NCI-H345 (cell line): ENCODE results near the gene AGAP1.
"Not testable (repeated sequence)": the region's sequence is repeated elsewhere in the genome, so short reads cannot be mapped to it uniquely, and the experiment has no call there.

ENCODE experiments used
- DNase-seq: peaks from one replicate; lab custom pipeline; 2025; lab: John Stamatoyannopoulos, UW

Gene AGAP1

DNA sequence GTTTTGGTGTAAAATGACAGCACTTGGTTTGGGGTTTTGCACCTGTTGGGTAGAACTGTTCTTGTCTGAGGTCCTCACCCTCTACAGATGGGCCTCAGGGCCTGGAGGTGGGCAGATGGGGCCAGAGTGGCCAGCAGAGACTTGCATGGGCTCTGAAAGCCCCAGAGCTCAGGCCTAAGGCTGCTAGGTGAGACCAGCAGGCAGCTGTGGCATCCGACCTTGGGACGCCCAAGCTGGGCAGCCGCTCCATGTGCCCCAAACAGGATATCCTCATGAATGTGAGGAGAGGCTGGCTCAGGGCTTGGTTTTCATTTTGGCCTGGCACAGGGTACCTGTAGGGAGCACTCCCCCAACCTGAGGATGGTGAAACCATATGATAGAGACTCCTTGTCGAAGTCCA is 636.1 kb downstream of the AGAP1 start:
- DNase-seq = no peak

DNA sequence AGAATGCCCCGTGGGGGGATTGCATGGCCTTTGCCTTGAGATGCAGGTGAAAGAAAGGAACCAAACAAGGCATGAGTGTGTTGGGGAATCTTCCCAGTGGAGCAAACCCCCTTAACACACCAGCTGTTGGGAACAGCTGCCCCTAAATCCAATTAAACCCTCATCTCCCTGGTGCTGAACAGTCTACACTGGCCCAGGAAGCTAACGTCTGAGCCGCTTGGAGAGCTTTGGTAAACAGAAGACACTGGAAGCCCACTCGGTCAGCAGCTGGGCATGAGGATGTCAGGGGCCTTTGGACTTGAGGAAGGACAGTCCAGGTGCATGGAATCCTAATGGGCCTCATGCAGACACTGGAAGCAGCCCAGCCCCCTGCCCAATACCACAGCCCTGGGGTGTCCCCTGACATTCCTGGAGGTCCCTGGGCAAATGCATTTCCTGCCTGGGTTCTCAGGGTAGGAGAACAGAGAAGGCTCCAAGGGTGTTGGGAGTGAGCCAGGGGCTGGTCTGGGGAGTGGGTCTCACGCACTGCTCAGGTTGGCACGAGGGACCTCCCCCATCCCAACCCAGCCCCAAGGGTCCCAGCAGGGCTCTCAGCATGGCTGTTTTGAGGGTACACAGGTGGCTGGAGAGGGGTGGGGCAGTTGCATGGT is 636.6 kb downstream of the AGAP1 start:
- DNase-seq = no peak

DNA sequence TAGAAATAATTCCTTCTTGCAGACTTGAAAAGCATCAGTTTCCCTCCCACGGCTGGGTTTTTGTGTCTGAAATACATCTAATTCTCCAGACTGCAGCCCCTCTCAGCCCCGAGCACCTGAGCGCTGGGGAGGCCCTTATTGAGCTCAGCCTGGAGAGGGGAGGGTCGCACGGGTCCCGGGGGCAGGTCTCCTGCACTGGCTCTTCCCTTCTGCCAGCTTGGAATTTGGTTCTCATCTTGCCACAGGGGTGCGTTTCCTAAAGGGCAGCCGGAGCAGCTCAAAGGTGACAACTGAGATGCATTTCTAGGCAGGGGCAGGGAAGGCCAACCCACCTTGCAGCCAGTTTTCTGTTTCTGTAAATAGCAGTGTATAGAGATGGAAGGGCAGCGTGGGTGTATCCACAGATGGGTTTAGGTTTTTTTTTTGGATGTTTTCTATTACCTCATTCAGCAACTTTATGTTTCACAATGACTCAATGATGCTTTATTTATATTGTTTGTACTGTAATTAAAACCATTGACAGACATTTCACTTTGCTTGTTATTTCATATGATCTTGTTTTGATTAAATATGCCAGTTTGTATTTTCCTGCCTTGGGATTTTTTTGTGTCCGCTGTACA is 637.3 kb downstream of the AGAP1 start:
- DNase-seq = no peak

DNA sequence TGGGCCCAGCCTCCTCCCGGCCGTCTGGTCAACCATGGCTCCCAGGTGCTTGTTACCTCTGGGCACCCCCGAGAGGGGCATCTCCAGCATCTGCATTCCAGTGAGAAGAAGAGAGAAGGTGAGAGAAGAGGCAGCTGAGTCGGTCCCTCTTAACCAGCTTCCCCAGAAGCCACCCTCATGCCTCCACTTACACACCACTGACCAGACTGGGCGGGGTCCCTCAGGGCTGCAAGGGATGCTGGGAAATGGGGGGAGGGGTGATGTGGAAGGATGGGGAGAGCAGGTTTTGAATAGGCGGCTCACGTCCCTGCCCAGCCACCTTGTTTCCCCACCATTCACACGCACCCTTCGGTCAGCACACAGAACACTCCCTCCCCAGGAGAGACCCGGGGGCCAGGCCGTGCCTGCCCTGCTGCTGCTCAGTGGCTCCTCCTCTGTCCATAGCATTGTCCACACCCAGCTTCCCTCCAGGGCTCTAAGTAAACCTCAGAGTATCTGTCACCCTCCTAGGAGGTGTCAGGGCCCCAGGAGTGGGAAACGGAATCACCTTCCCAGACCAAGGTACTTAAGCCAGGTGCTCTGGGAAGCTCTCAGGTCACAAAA is 639.7 kb downstream of the AGAP1 start:
- no peak for DNase-seq

DNA sequence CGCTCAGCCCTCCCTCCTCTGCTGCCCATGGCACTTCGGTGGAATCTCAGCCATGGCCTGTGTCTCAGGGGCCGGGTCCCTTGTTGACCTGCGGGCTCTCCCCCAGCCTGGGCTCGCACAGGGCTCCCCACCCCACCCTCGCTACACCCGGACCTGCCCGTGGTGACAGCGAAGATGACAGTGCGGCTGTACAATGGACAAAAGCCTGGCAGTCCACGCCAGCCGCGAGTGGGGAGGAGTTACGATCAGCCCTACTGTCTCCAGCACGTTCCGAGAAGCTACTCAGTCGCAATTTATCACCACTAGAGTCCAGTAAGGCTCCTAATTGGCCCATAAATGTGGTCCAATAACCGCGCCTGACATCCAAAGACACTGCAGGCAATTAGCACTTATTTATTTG is 642.7 kb downstream of the AGAP1 start:
- DNase-seq = no peak

DNA sequence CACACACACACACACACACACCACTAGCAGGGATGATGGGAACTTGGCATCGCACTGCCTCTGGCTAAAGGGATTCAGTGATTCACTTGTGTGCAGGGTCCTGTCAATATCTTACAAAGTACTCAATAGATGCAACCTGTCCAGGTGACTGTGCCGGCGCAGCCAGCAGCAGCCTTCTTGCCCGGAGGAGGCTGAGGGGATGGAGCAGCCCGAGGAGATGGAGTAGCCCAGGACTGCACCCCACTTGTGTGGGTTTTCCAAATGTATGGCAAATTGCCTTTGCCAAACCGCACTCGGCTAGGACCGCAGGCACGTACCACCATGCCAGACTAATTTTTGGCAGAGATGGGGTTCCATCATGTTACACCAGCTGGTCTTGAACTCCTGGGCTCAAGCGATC is 643.2 kb downstream of the AGAP1 start:
- DNase-seq = no peak

DNA sequence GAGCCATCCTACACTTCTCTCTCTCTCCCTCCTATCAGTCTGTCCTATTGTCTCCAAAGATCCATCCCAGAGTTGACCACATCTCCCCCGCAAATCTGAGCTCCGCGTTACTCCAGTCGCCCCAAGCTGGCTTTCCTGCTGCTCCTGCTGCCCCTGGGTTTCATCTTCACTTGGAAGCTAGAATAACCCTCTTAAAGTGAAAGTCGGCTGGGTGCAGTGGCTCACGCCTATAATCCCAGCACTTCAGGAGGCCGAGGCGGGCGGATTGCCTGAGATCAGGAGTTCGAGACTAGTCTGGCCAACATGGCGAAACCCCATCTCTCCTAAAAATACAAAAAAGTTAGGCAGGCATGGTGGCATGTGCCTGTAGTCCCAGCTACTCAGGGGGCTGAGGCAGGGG is 647.8 kb downstream of the AGAP1 start:
- DNase-seq = not testable (repeated sequence)

DNA sequence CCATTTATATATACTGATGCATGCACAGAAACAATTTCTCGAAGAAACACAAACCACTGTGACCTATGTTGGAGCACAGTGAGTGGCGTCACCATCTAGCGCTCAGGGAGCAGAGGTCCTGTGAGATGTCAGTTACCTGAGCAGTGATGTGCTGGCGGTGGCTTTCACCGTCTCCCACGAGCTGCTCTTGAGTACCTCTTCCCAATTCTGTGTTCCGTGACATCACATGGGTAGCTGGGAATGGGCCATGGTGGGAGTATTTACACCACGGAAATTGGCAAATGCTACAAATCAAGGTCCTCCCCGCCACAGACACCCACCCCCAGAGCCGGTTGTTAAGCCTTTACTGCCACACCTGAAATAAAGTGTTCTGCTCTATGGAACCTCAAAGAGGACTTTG is 650.0 kb downstream of the AGAP1 start:
- DNase-seq = no peak

DNA sequence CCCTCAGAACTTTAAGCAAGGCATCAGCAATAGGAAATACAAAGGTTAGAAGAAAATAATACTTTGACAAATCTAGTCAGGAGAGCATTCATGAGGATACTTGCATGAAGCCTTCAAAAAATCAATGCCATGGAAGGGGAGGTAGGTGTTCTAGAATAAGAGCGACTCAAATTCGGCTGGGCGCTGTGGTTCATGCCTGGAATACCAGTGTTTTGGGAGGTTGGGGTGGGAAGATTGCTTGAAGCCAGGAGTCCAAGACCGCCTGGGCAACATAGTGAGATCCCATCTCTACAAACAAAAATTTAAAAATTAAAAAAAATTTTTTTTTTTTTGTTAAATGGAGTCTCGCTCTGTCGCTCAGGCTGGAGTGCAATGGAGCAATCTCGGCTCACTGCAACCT is 652.6 kb downstream of the AGAP1 start:
- DNase-seq = no peak

DNA sequence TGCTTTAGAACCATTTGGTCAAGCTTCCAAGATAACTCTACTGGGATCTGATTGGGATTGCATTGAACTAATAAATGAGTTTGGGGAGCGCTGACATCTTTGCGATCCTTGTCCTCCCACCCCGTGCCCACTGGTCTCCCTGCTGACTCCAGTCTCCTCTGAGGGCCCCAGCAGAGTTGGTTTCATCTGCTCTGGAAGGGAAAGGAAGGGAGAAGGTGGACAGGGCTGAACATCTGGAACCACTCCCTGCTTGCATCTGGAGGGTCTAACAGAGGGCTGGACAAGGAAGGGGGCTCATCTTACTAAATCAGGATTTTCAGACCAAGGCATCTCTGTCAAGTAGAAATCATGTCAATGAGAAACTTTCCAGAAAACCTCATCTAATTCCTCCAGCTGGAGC is 661.6 kb downstream of the AGAP1 start:
- DNase-seq = no peak

DNA sequence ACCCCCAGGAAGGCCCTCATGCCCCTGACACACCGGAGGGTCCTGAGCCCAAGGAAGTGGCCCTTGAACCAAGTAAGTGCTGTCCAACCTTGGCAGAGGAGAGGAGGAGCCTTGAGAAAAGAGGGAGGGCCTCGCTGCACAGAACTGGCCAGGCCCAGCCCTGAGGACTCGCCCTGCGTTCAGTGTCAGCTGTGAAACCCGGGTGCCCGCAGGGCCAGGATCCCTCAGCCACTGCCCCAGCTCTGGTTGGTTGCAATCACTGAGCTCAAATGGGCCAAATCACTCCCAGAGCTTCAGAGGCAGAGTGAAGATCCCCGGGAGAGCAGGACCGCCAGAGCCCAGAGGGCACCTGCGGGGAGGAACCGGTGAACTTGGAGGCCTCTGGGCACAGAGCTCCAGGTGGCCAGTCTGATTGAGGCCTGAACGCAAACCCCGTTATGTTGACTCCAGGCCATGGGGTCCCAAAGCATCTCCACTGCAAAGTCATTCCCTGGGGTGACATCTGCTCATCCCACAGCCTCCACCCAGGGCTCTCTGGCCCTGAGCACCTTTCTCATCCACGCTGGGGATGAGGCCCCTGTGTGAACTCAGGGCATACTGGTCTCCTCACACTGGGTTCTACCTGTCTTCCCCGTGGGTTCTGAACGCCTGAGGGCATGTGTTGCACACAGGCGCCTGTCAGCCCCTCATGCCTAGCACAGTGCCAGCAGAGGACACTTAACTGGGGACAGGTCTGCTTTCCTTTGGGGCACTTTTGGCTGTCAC is 662.4 kb downstream of the AGAP1 start:
- DNase-seq = no peak

DNA sequence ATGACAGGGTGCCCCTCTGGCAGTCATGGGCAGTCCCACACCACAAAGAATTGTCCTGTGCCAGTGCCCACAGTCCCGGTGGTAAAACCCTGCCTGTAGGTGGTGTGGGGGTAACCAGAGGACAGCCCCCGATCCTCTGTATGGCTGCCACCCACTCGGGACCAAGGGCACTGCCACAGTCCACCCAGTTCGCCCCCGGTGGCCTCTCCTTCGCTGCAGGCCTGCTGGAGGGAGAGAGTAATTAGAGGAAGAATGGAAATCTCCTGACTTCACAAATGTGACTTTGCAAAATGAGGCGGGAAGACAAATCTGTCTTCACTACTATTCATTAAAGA is 663.0 kb downstream of the AGAP1 start:
- no peak for DNase-seq

DNA sequence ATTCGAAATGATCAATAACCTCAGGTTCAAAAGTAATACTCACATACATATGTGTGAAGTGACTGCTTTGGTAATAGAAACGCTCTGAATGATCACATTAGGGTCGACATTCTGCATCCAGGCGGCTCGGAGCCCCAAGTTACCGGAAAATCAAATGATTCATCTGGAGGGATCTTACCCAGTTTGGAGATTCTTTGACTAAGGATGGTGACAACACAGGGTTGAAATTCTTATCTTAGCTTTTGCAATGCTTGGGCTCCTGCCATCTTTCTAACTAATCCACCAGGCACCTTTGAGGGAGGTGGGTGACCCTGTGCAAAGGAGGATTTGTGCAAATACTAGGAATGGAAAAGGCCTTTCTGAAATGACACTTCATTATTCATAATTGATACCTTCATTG is 663.5 kb downstream of the AGAP1 start:
- no peak for DNase-seq

DNA sequence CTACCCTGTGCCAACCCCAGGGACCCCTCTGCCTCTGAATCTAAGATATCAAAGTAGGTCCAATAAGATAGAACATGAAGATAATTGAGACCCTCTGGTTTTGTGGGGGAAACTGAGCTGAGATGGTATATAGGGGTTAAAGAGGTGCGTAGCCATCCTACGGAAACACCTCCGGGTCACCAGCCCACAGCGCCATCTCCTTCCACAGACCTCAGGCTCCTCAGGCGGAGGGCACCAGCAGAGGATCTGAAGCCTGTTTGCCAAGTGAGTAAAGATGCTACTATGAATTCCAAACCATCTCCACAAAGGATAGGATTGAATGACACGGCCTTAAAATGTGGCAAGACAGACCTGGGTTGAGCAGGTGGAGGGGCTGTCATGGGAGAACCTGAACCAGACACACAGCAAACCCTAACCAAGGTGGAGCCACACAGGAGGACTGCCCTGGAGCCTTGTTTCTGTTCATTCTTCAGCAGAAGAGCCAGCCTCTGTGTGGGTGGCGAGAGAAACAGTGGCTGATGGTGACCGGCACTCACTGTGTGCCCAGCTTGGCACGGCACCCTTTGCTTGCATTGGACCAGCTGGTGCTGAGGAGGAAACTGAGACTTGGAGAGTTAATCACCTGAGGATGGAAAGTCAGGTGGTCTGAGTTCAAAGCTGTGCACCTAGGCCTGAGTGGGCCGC is 664.1 kb downstream of the AGAP1 start:
- no peak for DNase-seq

DNA sequence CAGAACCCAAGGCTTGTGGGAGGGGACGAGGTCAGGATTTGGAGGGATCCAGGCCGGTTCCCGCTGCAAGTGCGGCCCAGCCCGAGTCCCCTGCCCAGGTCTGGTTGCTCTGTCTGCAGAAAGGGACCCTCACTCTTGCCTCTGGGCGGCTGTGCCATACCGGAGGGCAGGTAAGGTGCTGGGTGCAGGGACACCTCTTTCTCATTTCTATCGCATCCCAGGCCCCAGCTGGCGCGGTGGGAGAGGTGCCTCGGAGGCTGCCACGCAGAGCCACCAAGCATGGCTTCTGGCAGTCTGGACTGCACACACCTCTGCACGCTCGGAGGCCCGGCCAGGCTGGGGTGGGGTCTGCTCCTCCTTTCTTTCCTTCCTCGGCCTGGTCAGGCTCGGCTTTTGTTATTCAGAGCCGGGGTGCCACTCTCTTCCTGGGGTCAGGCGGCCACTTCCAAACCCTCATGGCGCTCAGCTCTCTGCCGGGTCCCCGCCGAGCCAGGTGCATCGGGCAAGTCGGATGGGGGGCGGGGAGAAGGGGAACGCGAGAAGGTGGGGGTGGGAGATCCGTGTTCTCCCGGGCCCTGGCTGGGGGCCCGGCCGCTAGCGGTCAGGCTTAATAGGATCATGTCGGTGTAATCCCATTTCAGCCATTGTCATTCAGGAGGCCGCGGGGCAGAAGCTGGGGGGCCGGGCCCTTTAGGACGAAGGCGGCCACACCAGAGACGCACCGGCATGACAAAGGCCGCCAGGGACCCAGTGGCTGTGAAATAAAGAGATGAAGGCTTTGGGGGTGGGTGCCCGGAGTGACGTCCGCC is 665.3 kb downstream of the AGAP1 start:
- DNase-seq = no peak

DNA sequence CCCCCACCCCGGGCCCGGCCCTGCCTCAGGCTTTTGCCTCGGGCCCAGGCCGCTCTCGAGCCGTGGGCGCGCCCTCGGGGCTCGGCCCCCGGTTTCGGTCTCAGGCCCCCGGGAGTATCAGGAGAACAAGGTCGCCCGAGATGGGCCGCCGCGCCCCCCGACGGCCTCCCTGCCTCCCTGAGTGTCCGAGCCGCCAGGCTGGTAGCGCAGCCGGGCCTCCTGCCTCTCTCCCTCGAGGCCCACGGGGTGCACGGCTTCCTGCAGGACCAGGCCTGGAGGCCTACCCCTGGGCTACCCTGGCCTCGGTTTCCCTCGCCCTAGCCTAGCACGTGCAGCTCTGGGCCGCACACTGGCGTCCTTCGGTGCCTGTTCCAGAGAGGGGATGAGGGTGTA is 665.9 kb downstream of the AGAP1 start:
- no peak for DNase-seq

DNA sequence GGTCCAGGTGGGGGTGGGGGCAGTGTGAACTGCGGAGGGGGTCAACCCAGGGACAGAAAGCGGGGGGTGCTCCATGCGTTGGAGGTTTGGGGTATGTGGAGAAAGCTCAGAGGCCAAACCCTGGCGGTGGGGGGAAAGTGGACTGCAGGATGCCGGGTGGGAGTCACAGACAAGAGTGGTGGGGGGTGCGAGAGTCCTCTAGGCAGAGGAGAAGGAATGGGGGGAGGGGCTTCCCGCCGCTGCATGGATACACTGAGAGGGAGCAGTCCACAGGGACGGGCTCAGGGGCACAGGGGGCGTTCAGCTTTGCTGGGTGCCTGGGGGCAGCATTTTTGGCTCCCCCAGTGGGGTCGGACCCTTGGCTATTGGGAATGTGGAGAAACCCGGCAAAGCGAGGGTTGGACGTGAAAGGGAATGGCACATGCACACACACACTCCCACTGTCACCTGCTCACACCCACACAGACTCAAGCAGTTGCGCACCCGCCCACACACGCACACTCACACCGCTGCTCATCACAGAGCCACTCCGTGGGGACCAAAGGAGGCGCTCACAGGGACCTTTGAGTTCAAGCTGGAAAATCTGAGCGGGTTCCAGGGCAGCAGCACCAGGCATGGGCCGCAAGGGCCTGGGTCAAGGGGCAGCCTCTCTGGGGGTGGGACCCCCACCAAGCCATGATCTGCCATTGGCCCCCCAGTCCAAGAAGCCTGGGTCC is 666.7 kb downstream of the AGAP1 start:
- no peak for DNase-seq

DNA sequence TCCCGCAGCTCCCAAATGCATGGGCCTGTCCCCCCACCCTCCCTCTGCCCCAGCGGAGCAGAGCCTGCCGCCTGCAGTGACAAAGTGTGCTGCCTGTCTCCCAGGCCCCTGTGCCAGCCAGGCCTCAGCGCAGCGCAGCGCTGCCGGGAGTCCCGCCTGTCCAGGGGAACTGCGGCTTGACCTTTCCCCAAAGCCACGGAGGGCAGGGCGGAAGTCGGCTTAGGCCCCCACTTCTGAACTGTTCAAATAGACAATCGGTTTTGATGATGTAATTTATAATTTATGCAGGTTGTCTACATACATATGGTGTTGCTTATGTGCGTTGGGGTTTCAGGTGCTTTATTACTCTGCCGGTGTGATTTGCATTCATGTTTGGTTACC is 667.2 kb downstream of the AGAP1 start:
- DNase-seq = no peak

DNA sequence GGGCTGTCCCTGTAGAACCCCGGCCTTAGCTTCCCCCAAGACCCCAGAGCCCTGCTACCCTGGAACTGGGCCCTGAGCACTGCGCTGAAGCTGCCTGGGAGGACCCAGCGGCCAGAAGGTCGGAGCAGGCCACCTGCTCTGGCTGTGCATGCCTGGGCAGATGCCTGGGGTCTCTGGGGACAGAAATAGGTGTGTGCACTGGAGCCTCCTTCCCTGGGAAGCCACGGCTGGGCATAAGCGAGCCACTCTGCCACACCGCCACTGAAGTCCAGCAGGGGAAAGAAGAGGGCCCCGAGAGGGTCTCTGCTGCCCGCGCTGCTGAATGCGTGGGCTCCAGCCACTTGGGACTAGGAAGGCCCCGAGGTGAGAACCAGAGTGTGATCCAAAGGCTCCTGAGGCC is 667.7 kb downstream of the AGAP1 start:
- no peak for DNase-seq

DNA sequence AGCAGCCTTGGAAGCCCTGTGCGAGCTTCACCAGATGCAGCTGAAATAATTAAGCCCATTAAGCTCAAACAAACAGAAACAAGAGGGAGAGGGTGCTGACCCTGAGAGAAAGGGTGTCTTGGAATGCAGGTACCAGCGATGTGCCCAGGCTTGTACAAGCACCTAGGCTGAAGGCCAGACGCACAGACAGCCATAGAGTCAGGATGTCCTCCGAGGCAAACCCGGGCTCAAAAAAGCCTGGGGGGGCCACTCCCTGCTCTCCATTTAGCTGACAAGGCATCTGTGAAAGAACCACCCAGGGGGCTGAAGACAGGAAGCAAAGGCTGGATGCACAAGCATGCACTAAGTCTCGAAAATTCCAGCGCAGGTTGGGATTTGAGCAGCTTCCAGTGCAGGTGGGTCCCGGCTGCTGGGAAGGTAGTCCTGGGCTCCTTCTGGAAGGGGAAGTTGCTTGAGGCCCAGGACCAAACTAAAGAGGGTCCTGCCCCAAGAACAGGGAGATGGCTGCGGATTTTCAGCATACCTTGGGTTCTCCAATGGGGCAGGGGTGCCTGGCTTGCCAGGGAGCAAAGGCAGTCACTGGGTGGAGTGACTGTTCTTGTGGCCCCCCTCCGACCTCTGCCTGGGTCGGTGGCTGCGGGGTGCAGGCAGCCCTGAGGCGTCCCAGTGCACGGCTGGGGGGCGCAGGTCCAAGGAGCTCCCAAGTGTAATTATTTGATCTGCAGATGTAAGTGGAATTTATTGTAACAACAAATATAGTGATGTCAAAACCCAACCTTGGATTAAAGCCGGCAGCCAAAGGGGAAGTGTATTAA is 668.4 kb downstream of the AGAP1 start:
- no peak for DNase-seq
